Activated T-cell treated with anti-CD3 and anti-CD28 coated beads for 48 hours (primary cell): Measurements from ENCODE around the gene MRPS2.
"Not testable (repeated sequence)": the region's sequence is repeated elsewhere in the genome, so short reads cannot be mapped to it uniquely, and the experiment has no call there.

ENCODE experiments used
- DNase-seq: peaks from one replicate; pipeline ENCODE4 v3.0.0-alpha.2; 2020; ENCODE audit warnings: low read depth

MRPS2 gene

DNA sequence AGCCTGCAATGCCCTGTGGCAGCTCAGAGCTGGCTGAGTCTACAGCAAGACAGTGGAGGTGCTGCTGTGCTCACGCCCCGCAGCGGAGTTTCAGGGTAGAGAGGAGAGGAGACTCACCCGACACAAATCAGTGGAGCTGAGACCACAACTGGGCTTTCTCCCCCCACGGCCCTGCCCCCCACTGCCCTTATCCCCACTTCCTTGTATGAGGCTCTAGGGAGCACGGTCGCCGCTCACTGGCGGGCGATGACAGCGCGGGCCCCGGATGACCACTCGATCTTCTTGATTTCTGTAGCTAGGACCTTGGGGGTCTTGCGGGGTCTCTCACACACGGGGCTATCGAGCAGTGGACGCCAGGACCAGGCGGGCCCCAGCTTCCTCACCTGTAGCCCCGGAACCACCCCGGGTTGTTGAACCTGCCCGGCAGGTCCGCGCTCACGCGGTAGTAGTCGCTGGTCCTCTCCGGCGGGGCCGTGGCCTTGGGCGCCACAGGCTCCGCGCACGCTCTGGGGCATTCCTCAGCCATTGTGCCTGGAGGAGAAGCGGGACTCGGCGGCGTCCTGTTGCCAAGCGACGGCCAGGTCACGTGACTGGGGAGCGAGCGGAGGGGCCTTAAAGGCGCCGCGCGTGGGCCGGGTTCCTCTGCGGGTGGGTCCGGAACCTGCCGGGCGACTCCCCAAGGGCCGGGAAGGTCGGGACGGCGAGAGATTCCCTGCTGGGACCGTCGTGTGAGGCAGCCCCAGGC lies 984 bp upstream of the MRPS2 start:
- peak; percentile 82 for DNase-seq

DNA sequence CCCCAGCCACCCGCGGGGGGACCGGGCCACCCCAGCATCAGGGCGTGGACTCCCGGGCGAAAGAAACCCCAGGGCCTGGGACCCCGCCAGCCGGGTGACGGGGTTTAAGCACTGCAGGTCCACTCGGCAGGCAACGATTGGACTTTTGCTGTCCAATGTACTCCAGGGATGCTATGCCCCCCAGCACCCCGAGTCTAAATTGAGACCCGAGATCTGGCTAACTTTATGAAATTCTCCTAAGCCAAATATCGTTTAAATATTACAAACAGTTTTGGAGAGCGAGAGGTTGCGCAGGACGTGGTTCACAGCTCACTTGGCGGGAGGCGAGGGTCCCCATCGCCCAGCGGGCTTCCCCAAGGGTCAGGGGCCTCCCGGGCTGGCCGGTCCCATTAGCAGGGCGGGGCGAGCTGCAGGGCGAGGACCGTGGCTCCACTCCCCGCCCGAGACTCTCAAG lies 384 bp upstream of the MRPS2 start:
- no peak for DNase-seq

DNA sequence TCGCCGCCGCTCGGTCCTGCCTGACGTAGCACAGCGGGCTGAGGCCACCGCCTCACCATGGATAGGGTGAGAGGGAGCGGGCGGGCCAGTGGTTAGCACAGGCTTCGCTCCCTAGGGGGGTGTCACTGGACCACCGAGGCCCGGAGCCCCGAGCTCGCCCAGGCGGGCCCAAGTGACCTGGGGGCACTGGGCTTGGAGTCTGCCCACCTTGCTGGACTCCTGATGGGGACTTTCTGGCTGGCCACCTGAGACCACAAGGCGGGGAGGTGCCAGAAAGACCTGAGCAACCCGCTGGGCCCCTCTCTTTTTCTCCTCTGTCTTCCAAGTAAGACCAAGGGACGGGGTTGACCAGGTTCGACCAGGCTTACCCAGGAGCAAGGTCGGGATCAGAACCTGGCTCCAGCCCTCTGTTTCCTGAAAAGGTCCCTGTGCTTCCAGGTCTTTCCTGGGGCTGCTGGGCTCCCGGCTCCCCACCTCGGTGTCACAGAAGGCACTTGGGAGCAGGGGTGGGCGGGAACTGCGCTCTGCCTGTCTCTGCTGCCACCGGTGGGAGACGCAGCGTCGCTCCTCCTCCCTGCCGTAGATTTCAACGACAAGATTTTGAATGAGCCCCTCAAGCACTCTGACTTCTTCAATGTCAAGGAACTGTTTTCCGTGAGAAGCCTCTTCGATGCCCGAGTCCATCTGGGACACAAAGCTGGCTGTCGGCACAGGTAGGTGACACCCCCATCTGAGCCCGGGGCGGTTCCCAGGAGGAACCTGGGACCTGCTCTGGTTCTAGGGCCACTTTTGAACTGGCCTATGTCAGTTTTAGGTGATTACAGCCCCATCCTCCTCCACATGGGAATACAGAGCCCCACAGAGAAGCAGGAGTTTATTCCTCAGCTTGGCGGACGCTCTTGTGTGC lies 1.0 kb downstream of the MRPS2 start:
- no peak for DNase-seq

DNA sequence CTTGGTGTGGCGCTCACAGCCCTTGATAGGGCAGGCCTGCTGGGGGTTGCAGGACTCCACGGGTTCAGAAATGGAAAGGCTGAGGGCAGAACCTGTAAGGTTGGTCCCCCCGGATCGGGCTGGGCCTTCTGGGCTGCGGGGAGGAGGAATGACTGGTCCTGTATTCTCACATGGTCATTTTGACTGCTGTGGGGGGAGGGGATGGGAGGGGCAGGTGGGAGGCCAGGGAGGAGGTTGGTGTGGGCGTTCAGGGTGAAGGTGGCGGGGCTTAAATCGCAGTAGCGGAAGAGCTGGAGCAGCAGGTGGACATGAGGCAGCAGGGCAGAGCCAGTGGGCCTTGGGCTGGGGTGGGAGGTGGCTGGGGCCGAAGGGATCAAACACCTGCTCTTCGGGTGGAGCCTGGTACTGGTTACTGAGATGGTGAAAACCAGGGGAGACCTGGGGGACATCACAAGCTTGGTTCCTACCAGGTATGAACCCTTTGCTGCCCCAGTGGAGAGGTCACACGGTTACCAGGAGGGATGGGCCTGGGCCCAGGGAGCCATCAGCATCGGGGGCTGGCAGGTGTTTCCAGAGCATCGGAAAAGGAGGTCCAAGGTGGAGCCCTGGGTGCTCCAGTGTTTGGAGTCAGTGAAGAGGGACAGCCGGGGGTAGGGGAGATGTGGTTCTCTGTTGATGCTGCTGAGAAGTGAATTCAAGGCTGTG lies 1.8 kb downstream of the MRPS2 start:
- DNase-seq: no peak

DNA sequence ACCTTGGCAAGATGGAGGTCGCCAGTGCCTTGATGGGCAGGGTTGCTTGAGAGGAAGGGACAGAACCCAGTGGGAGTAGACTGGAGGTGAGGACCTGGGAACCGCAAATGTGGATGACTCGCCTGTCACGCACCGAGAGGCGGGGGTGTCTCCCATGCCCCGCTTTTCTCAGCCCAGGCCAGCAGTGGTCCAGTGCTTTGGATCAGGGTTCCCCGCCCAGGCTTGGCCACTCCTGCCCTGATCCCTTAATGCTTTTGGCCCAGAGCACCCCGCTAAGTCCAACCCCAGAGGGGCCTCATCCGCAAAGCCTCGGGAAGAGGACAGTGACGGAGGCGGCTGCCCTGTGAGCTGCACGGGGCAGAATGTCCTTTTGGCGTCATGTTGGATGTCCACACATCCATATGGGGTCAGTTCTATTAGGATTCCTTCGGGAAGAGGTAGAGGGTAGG lies 2.4 kb downstream of the MRPS2 start:
- DNase-seq: no peak

DNA sequence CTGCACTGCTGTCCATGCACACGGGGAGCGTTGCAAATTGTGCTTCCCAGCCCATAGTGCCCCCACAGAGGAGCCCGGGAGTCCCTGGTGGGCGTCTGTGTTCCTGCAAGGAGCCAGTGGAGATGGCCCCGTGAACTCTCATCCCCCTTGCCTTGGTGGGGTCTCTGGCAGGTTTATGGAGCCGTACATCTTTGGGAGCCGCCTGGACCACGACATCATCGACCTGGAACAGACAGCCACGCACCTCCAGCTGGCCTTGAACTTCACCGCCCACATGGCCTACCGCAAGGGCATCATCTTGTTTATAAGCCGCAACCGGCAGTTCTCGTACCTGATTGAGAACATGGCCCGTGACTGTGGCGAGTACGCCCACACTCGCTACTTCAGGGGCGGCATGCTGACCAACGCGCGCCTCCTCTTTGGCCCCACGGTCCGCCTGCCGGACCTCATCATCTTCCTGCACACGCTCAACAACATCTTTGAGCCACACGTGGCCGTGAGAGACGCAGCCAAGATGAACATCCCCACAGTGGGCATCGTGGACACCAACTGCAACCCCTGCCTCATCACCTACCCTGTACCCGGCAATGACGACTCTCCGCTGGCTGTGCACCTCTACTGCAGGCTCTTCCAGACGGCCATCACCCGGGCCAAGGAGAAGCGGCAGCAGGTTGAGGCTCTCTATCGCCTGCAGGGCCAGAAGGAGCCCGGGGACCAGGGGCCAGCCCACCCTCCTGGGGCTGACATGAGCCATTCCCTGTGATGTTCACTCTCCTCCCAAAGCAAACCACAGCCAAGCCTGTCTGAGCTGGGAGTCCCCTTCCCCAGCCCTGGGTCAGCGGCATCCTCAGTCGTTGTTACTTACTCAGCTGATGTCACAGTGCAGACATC lies 3.1 kb downstream of the MRPS2 start:
- no peak for DNase-seq

DNA sequence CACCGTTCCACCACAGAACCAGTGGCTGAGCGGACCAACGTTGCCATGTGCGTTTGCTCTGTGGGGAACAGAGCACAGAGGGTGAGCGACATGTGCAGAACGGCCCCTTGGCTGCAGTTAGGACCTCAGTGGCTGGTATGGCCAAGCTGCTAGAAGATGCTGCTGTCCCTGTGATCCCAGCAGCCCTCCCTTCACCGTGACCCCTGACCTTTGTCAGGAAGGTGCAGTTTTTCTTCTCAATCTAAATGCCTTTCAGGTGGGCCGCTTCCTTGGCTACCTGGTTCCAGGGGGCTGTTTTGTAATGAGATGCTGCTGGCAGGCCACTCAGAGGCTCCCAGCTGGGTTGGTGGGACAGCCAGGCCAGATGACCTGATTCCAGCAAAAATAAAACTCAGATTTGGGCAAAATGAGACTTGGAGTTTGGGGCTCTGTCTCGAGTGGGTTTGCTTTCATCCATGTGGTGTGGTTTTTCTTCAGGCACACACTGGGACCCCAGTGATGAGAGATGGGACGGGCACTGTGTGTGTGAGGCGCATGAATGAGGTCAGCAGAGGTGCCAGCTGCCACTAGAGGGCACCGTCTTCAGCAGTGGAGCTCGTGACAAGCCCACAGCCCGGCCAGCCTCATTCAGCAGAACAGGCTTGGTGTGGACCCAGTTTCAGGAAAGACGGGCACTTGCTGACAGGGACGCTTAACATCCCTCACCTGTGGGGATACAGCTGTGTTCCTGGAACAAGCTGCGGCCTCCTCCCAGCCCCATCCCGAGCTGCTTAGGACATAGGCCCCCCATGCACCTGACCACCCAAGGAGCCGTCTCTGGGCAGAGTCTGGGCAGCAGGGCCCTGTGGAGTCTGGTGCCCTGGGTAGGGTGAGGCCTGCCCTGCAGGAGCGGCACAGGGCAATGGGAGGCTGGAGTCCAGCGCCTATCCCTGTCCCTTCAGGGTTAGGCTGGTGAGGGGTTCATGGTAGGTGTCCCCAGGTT lies 4.1 kb downstream of the MRPS2 start:
- DNase-seq: peak; percentile 49

DNA sequence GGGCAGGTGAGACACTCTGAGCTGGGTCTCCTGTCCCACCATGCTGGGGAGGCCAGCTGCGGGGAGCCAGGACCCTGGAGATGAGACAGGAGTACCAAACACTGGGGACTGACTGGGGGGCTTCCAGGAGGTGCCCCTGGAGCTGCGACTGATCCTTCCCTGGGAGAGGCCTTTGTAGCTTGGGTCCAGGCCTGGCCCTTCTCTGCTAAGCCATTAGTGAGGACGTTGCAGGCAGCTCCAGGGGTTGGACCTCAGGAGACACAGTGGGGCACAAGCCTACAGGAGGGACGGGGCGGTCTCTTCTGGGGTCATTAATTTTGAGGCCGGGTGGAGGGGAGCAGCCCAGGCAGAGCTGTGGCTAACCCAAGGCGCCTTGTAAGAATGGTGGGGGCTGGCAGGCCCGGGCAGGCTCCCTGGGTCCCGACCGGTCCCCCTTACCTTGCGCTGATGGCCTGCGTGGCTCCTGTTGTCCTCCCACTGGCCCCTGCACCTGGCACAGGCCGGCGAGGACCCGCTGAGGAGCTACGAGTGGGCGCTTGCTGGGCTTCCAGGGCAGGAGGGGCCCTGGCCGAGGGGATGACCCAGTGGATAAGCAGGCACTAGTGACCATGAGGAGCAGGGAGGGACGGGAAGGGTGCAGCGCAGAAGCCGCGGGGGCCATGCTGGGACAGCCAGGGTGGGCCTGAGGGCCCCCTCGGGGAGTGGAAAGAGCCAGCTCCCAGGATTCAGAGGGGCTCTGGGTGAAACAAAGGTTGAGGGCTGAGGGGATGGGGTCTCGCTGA lies 5.1 kb downstream of the MRPS2 start:
- no peak for DNase-seq

DNA sequence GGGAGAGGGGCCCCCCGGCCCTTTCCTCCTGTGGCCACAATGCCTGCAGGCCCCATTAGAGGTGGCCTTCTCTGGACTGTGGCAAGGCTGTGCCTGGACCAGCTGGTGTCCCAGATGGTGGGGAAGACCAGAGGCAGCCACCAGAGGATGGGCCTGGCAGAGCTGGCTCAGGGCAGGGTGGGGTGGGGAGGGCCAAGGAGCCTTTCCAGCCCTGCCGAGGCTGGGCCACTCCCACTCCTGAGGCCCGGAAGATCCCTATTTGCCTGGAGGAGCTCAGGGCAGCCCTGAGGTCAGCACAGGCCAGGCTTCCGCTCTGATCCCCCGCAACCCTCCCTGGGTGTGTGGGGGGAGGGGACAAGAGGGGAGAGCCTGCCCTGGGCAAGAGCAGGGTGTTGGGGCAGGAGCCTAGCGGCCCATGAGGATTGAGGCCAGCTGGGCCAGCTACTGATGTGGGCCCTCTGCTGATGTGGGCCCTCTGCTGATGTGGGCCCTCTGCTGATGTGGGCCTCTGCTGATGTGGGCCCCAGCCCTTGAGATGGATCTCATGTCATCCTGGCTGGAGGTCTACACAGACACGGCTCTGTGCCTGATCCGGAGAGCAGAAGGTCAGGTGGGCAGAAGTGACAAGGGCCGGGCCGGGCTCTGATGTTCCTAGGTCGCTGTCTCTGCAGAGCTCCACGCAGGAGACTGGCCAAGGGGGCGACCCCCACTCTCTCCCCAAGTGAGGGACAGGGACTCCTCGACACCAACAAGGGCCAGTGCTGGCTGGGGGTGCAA lies 6.0 kb downstream of the MRPS2 start:
- no peak for DNase-seq

DNA sequence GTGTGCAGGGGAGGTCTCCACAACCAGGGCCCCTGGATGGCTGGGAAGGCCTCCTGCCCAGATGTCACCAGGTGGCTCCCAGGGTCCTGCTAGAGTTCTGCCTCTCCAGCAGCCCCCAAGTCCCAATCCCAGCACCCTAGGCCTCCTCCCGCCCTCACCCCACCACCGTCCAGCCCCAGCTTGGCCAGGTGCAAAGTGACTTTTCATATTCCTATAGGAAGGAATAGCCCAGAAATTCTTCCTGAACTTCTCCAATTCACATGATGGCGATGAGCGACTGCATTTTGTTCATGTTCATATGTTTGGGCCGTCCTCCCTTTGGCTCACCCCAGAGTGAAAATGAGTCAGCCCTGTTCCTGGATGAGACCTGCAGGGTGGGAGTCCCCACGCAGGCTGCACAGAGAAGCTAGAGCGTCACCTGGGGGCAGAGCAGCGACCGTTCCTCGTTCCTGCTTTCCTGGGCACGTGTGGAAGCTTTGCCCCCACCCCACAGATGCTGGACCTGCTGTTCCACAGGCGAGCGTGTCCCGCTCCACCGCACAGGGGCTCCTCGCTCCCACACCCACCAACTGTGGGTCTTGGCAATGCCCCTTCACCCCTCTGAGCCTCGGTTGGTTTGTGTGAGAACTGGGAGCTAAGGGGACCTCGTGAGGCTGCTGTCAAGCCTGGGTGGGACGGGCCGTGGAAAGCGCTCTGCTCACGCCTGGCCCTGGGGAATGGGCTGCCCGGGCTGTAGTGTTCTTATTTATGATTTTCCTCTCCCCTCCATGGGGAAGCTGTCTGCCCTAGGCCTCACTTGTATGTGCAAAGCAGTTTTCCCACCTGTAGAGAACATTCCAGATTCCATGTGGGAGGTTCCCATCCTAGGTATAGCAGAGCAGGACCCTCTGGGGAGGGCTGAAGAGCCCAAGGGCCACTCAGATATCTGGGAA lies 6.9 kb downstream of the MRPS2 start:
- DNase-seq: no peak

DNA sequence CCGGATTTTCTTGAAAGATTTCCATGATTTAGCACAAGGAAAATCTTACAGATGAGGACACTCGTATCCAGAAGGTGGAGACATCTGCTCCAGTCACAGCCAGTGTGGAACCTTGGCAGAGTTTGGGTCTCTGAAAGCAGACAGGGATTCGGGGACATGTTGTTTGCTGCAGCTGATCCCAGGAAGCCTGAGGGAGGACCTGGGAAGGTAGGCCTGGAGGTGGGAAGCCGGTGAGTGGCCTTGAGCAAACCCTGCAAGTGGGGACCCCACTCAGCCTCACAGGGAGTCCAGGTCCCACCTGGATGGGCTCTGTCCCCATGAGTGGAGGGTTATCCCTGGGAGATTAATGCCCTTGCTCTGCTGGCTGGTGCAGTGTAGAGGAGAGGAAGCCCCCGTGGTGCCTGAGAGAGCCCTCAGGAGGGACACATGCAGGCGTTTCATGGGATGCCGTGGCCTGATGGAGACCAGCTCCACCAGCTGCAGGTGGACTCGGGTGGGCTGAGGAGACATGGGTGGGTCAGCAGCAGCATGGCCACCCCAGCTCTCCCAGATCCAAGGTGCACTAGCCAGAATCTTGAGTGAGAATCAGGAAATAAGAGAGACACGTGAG lies 7.8 kb downstream of the MRPS2 start:
- no peak for DNase-seq

DNA sequence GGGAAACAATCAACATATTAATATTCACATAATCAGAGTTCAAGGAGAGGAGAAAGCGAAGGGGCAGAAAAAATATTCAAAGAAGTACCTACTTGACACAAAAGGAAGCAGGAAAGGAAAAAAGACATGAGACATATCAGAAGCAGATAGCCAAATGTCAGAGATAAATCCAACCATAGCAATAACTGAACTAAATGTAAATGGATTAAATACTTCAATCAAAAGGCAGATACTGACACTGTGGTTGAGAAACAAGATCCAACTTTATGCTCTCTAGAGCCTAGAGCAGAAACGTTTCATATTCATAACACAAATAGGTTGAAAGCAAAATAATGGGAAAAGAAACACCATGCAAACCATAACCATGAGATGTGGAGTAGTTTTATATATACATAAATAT lies 9.0 kb downstream of the MRPS2 start:
- no peak for DNase-seq

DNA sequence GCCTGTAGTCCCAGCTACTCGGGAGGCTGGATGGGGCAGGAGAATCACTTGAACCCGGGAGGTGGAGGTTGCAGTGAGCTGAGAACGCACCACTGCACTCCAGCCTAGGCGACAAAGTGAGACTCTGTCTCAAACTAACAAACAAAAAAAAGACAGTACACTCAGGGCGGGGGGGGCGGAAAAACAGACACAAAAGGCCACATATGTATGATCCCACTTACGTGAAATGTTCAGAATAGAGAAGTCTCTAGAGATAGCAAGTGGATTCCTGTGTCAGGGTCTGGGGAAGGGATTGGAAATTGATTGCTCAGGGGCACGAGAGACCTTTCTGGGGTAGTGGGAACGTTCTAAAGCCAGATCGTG lies 11.7 kb downstream of the MRPS2 start:
- DNase-seq: no peak

DNA sequence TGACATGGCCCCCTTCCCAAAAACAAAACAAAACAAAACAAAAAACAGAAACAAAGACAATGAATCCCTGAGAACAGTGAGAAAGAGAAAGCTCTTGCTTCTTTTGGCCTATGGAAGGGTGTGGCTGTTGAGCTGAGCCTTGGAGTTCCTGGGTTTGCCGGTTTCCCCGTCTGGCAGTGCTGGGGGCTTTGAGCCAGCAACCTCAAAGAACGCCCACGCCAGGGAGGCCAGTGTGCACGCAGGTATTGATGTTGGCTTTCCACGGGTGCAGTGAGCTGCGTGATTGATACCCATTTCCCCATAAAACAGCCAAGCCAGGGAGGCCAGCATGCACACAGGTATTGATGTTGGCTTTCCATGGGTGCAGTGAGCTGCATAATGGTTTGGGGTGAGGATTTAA lies 12.4 kb downstream of the MRPS2 start:
- no peak for DNase-seq

DNA sequence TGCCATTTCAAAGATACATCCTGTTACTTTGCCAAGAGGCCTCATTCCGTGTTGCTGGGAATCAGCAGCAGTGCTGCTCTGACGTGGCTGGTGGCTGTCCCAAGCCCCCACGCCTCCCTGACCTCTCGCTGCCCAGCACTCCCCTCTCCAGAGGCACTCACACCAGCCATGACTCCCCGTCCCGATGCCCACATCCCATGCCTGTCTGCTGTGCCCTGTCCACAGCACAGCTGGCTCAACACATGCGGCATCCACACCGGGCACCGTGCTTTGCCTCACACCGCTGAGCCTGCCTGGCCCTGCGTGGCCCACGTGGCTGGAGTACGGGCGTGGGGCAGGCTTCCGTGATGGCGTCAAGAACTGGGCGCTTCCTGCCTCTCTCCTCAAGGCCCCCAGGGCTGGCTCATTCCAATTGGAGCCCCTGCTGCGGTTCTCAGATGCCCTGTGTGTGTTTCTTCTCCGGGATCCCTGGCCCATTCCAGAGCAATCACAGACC lies 12.9 kb downstream of the MRPS2 start:
- DNase-seq: no peak

DNA sequence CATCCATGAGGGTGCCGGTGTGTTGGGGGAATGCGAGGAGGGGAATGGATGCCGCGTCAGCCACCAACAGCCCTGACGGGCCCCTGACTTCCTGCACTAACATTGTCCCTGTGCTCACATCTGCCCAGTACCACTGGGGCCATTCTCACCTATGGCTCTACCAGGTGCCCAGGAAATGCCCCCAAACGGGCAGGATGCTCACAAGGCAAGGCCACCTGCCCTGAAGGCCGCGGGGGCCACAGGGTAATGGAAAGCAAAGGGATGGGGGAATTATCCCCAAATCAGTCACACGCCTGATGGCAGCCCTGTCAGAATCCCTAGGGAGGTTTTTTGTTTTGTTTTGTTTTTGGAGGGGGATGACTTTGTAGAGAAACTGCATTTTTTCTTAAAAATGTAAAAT lies 13.4 kb downstream of the MRPS2 start:
- DNase-seq: not testable (repeated sequence)
